Aorta (tissue), 5 donors: ENCODE data around the gene CPNE7. TPM values are rescaled to one million over a fixed set of nuclear protein-coding genes. Genes with fewer than 3 reads are reported as not detected.
A peak's percentile ranks its signal among the peaks of the same experiment; 100 is the strongest.

ENCODE experiments used
- ATAC-seq: fragments of 200-7000 bp; cut with Tn5 transposase; one replicate; pipeline ENCODE4 v1.9.1; 2022; ENCODE audit warnings: moderate library complexity; ENCODE audit not compliant: low FRiP score
- DNase-seq, 2 donors: peaks; one replicate each; pipeline ENCODE4 v3.0.0-alpha.2; 2020
- H3K27ac ChIP-seq, 2 donors: one replicate each; pipeline ENCODE4 v1.5.1; 2013; ENCODE audit warnings: low read length in 2 of 2, mild to moderate bottlenecking in 2 of 2, moderate library complexity in 2 of 2, control low read depth in 1 of 2, inconsistent platforms in 1 of 2, low read depth in 1 of 2
- H3K27me3 ChIP-seq, 2 donors: one replicate each; pipeline ENCODE4 v1.6.1; 2013; ENCODE audit warnings: control low read depth in 1 of 2, low read length in 1 of 2, mild to moderate bottlenecking in 1 of 2, moderate library complexity in 1 of 2; ENCODE audit not compliant: insufficient read depth in 2 of 2, control insufficient read depth in 1 of 2
- H3K36me3 ChIP-seq, 2 donors: one replicate each; pipeline ENCODE4 v1.6.1; 2013; ENCODE audit warnings: control low read depth in 1 of 2, low read length in 1 of 2, mild to moderate bottlenecking in 1 of 2; ENCODE audit not compliant: insufficient read depth in 2 of 2, control insufficient read depth in 1 of 2
- H3K4me1 ChIP-seq, 2 donors: one replicate each; pipeline ENCODE4 v1.6.1; 2013; ENCODE audit warnings: low read length in 2 of 2, control low read depth in 1 of 2, mild to moderate bottlenecking in 1 of 2, moderate library complexity in 1 of 2; ENCODE audit not compliant: insufficient read depth in 2 of 2, control insufficient read depth in 1 of 2
- H3K4me3 ChIP-seq, 2 donors: one replicate each; pipeline ENCODE4 v1.5.1; 2013; ENCODE audit warnings: low read length in 2 of 2, control low read depth in 1 of 2, mild to moderate bottlenecking in 1 of 2
- H3K9me3 ChIP-seq: one replicate; pipeline ENCODE4 v1.6.1; 2013; ENCODE audit warnings: mild to moderate bottlenecking, low read length; ENCODE audit not compliant: control insufficient read depth
- WGBS, 2 donors: extraction: QIAGEN DNeasy Blood & Tissue Kit; methylation state at CpG; one replicate each; pipeline ENCODE4 v1.1.7; 2013; 5-methylcytosine and 5-hydroxymethylcytosine counted together
- intact Hi-C, 2 donors: fragments of 100-400 bp; cut with DNase I; formaldehyde crosslinking; loops; one replicate each; pipeline versions ENCODE4 v1.14.2 to v1.15.0; 2022
- polyA plus RNA-seq, 2 donors: library from polyadenylated mRNA; stranded (reverse); fragments of 200-250 nt; gene quantifications; one replicate each; pipeline ENCODE4 v1.2.3, GENCODE V29; 2013
- total RNA-seq, 2 donors: library from RNA; stranded (reverse); fragmentation: NEBNext Ultra II Directional; extraction: Animal tissue kit (Norgen Biotek cat#: 25700); gene quantifications; one replicate each; pipeline ENCODE4 v1.2.1, GENCODE V29; 2021
- donor health status: healthy with polysubstance abuse.
- donor health status: Bipolar disorder and iron deficiency.
- donor health status: DM: no; HTN: no; CAD: no.
- donor health status: DM: no; HTN: no; CAD: no.
- donor health status: DM: yes; HTN: yes; CAD: no.

The CPNE7 gene
- total and polyA plus RNA-seq, 4 donors, result 0.13 to 0.69 (median 0.39) TPM

GRCh38 chr16:89619840-89620239 lies 44.3 kb downstream of the CPNE7 start:
- H3K27me3 ChIP-seq, result no peaks in the 10 kb centered on the region
- no peak for DNase-seq
- WGBS, 2 donors, result 17 to 20% methylated on average over 12 of the region's 12 CpGs

GRCh38 chr16:89620406-89620841 lies 44.9 kb downstream of the CPNE7 start:
- no peaks in the 10 kb centered on the region for H3K27me3 ChIP-seq
- intact Hi-C loops, result no loop called here
- H3K36me3 ChIP-seq, result no peaks in the 10 kb centered on the region
- H3K4me1 ChIP-seq, result no peaks in the 10 kb centered on the region
- no peak overlapping the region for H3K27ac ChIP-seq
- WGBS, 2 donors, result 54 to 59% methylated on average over 16 of the region's 16 CpGs
- DNase-seq, result no peak
- H3K4me3 ChIP-seq, result no peak overlapping the region
- H3K9me3 ChIP-seq, result no peaks in the 10 kb centered on the region
- no peak for ATAC-seq

More at GRCh38 chr16:89619840-89620239, 44.3 kb downstream of the CPNE7 start:
- Histone ChIP-seq H3K36me3 (no peaks in the 10 kb centered on the region), H3K9me3 (no peaks in the 10 kb centered on the region), H3K4me3 (no peak overlapping the region), H3K27ac (no peak overlapping the region), H3K4me1 (no peaks in the 10 kb centered on the region)
- intact Hi-C loops, result no loop called here
- no peak for ATAC-seq

GRCh38 chr16:89621136-89621697 lies 45.7 kb downstream of the CPNE7 start:
- ATAC-seq, result no peak
- Histone ChIP-seq H3K36me3 (no peaks in the 10 kb centered on the region), H3K9me3 (no peaks in the 10 kb centered on the region), H3K4me1 (no peaks in the 10 kb centered on the region), H3K27ac (no peak overlapping the region), H3K27me3 (no peaks in the 10 kb centered on the region), H3K4me3 (no peak overlapping the region)
- no peak for DNase-seq
- intact Hi-C loops, result no loop called here
- WGBS, 2 donors, result 79 to 85% methylated on average over 18 of the region's 18 CpGs

- intact Hi-C loops, result no loop called here
- peak; percentile 9 for ATAC-seq
- WGBS, 2 donors, result 73 to 74% methylated on average over 32 of the region's 32 CpGs
Measured at GRCh38 chr16:89621698-89622409, 46.3 kb downstream of the CPNE7 start.

GRCh38 chr16:89623511-89624261 lies 48.1 kb downstream of the CPNE7 start:
- Histone ChIP-seq H3K27ac (no peak overlapping the region), H3K9me3 (no peaks in the 10 kb centered on the region), H3K36me3 (no peaks in the 10 kb centered on the region), H3K4me1 (no peaks in the 10 kb centered on the region), H3K4me3 (no peak overlapping the region), H3K27me3 (no peaks in the 10 kb centered on the region)
- DNase-seq (no peak), ATAC-seq (no peak)
- WGBS, 2 donors, result 18 to 21% methylated on average over 28 of the region's 28 CpGs
- intact Hi-C loops, result no loop called here

More at GRCh38 chr16:89621698-89622409, 46.3 kb downstream of the CPNE7 start:
- Histone ChIP-seq H3K4me1 (no peaks in the 10 kb centered on the region), H3K36me3 (no peaks in the 10 kb centered on the region), H3K4me3 (no peak overlapping the region), H3K27ac (no peak overlapping the region), H3K27me3 (no peaks in the 10 kb centered on the region), H3K9me3 (no peaks in the 10 kb centered on the region)
- DNase-seq, result no peak

GRCh38 chr16:89624777-89625761 lies 49.5 kb downstream of the CPNE7 start:
- Histone ChIP-seq H3K27me3 (no peaks in the 10 kb centered on the region), H3K4me1 (no peaks in the 10 kb centered on the region), H3K27ac (no peak overlapping the region), H3K4me3 (no peak overlapping the region), H3K9me3 (no peaks in the 10 kb centered on the region), H3K36me3 (no peaks in the 10 kb centered on the region)
- DNase-seq (no peak), ATAC-seq (no peak)
- WGBS, 2 donors, result 28 to 33% methylated on average over 21 of the region's 21 CpGs
- intact Hi-C loops, result no loop called here

GRCh38 chr16:89629827-89630610 lies 54.5 kb downstream of the CPNE7 start:
- Histone ChIP-seq H3K27me3 (no peaks in the 10 kb centered on the region), H3K27ac (no peak overlapping the region), H3K36me3 (no peaks in the 10 kb centered on the region), H3K4me1 (no peaks in the 10 kb centered on the region), H3K4me3 (no peak overlapping the region), H3K9me3 (no peaks in the 10 kb centered on the region)
- 88 to 91% methylated on average over 14 to 17 of the region's 17 CpGs for WGBS, 2 donors
- DNase-seq, result no peak
- intact Hi-C loops, result no loop called here
- ATAC-seq, result no peak
